ELF-1 (cell line): ENCODE data around the gene ANGPTL8.
A peak's percentile ranks its signal among the peaks of the same experiment; 100 is the strongest.

ENCODE experiments used
- DNase-seq: peaks from one replicate; pipeline ENCODE4 v3.0.0-alpha.2; 2016; ENCODE audit warnings: low read depth, low spot score

Gene ANGPTL8

GRCh38 chr19:11261431-11261970, 22.1 kb downstream of the ANGPTL8 start:
- peak; percentile 49 for DNase-seq

- no peak for DNase-seq
These were observed 22.8 kb downstream of the ANGPTL8 start, which contains the start of gene DOCK6 for GRCh38 chr19:11261971-11262839. Gene DOCK6, minus strand, starts transcription at chr19:11262524. Its CDS starts 84 bp downstream, at chr19:11262440.

- no peak for DNase-seq
These were observed 24.3 kb downstream of the ANGPTL8 start for GRCh38 chr19:11263726-11264125.

- peak; percentile 69 for DNase-seq
These were observed 25.2 kb downstream of the ANGPTL8 start for GRCh38 chr19:11264452-11265176.

DNA sequence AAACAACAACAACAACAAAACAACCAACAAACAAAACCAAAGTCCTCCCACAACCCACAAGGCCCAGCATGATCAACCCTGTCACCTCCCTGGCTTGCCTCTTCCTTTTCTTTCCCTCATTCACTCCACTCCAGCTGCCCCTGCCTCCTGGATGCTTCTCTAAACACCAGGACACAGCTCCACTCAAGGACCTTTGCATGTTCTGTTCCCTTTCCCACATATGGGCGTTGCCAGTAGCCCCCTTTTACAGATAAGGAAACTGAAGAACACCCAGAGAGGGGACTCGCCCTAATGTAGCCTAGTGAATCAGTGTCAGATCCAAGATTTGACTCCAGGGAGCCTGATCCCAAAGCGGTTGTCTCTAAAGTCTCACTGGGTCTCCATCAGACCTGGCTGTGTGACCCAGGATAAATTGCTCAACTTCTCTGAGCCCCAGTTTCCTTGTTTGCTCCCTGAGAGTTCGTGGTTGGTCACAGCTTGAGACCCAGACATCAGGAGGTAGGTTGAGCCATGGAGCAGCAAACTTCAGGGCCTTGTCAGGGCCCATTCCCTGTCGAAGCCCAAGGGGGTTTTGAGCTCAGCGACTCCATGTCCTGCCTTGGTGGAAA, 25.9 kb downstream of the ANGPTL8 start:
- no peak for DNase-seq

GRCh38 chr19:11265785-11266236, 26.4 kb downstream of the ANGPTL8 start:
- DNase-seq, result no peak

GRCh38 chr19:11267316-11268085, 28.1 kb downstream of the ANGPTL8 start:
- no peak for DNase-seq

- DNase-seq, result no peak
These were observed 29.4 kb downstream of the ANGPTL8 start for GRCh38 chr19:11268783-11269267.

- no peak for DNase-seq
These were observed 30.0 kb downstream of the ANGPTL8 start for GRCh38 chr19:11269408-11269807.

GRCh38 chr19:11273296-11273695, 33.9 kb downstream of the ANGPTL8 start:
- no peak for DNase-seq

DNA sequence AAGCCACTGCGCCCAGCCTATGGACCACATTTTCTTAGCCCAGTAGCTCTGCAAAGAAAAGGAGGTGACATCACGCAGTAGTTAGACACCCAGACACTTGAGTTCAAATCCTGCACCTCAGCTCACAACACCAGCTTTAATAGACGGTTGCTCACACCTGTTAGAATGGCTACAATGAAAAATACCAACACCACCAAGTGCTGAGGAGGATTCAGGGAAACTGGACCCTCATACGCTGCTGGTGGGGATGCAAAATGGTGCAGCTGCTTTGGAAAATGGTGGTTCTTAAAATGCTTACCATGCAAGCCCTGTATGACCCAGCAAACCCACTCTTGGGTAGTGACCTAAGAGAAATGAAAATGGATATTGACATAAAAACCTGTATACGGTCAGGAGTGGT, 34.6 kb downstream of the ANGPTL8 start:
- no peak for DNase-seq

DNA sequence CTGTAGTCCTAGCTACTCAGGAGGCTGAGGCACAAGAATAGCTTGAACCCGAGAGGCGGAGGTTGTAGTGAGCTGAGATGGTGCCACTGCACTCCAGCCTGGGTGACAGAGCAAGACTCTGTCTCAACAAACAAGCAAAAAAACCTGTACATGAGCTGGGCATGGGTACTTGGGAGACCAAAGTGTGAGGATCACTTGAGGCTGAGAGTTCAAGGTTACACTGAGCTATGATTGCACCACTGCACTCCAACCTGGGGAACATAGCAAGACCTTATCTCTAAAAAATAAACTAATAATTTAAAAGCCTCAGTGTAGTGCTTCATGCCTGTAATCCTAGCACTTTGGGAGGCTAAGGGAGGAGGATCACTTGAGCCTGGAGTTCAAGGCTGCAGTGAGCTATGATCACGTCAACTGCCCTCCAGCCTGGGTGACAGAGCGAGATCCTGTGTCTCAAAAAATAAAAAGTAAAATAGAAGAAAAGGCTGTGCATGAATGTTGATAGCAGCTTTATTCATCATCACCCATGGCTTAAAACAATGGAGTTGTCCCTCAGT, 35.2 kb downstream of the ANGPTL8 start:
- no peak for DNase-seq

- no peak for DNase-seq
These were observed 39.3 kb downstream of the ANGPTL8 start for GRCh38 chr19:11278670-11279069.

- DNase-seq, result no peak
These were observed 40.3 kb downstream of the ANGPTL8 start for GRCh38 chr19:11279505-11280236.

GRCh38 chr19:11281356-11282049, 42.1 kb downstream of the ANGPTL8 start:
- DNase-seq, result no peak

DNA sequence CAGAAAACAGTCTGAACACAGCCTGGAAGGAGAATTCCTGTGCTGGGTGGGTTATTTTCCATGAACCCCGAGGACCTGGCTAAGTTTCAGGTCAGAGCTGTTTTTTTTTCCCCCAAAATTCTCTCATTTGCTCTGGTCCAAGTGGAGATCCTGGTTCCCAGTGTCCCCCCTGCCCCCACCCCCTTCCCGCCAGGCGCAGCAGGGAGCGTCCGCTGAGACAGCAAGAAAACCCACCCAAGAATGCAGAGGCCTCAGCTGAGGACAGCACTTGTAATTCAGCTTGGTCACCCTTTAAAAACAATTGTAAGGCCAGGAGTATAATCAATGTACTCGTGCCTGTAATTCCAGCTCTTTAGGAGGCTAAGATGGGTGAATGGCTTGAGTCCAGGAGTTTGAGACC, 45.1 kb downstream of the ANGPTL8 start:
- DNase-seq, result no peak

DNA sequence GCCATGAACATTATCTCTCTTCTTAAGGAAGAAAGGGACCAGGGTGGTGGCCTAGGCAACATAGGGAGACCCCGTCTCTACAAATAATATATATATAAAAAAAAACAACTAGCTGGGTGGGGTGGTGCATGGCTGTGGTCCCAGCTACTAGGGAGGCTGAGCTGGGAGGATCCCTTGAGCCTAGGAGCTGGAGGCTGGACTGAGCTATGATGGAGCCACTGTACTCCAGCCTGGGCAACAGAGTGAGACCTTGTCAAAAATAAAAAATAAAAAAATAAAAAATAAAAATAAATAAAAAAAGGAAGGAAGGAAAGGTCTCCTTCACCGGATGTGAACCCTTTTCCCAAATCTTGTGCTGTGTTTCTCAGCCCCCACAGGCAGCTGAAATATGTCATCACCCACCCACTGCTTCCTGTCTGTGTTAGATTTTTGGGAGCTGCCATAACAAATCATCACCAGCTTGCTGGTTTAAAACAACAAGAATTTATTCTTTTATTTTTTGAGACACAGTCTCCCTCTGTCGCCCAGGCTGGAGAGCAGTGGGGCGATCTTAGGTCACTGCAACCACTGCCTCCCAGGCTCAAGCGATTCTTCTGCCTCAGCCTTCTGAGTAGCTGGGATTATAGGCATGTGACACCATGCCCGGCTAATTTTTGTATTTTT, 47.0 kb downstream of the ANGPTL8 start:
- DNase-seq, result no peak

GRCh38 chr19:11288349-11288748, 48.9 kb downstream of the ANGPTL8 start:
- DNase-seq, result no peak

GRCh38 chr19:11290256-11290655, 50.8 kb downstream of the ANGPTL8 start:
- DNase-seq, result no peak
